ENCODE measurements around the gene LRRC55.

Gene LRRC55

DNA sequence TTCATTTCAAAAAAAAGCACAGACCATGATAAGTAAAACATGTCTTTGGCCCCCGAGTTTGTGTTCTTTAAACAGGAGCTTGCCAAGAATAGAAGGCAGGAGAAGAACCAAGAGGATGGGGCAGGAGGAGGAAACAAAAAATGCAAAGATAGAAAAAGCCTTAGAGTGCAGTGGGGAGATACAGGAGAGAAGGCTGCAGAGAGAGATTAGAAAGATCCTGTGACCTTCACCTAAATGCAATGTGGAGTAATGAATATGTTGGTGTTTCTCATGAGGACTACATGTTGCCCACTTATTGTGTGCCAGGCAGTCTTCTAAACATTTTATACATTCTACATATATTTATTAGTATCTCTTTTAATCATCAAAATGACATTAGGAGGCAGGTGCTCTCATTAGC, 57.6 kb downstream of the LRRC55 start:
- no peak for DNase-seq

DNA sequence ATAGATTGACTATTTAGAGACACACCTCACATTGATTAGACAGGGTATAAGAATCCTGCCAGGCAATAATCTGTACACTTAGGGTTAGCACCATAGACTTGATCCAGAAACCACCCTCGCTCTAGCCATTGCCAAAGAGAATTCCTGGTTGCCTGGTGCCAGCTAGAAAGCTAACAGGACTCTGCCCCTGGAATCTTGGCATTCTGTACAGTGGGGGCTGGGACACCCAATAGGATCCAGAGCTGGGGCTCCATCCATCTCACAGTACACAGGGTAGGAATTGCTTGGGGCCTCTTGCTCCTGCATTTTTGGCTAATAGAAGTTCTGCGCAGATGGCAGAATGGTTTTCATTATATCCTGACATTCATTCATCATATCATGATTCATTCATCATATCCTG, 58.3 kb downstream of the LRRC55 start:
- no peak for DNase-seq

DNA sequence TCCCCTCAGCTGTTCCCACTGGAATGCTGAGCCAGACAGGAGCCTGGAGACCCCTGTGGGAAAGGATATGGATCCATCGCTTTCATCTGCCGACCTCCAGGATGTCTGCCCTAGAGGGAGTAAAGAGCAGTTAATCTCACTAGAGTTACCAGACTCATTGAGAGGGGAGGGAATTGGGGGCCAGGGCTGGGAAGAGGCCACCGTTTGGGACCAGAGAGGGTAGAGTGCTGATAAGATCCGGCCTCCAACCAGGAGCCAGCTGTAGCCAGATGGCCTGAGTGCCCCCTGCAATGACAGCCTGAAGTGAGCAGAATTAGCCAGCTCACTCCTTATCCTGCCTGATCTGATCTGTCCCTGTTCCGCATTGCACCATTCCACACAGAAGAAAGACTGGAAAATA, 59.0 kb downstream of the LRRC55 start:
- no peak for DNase-seq

All from Kasumi-1 (cell line).